B cell (primary cell): Measurements from ENCODE around the gene ZMYND15. TPM values are rescaled to one million over a fixed set of nuclear protein-coding genes. Genes with fewer than 3 reads are reported as not detected.
"Not testable (repeated sequence)": the region's sequence is repeated elsewhere in the genome, so short reads cannot be mapped to it uniquely, and the experiment has no call there.

Experiments
- ATAC-seq: fragments of 200-7000 bp; cut with Tn5 transposase; one replicate; pipeline ENCODE4 v1.10.0; 2021; ENCODE audit warnings: low read depth, mild to moderate bottlenecking, moderate number of reproducible peaks, moderate library complexity
- CTCF ChIA-PET: fragments of 350-600 bp; sonication (Branson Sonifier 250); formaldehyde crosslinking; loops from one replicate; lab custom pipeline; 2021; ENCODE audit warnings: antibody characterized with exemption, inconsistent platforms; lab: Charles Lee
- POLR2A ChIA-PET: fragments of 350-600 bp; sonication (Branson Sonifier 250); formaldehyde crosslinking; loops from one replicate; lab custom pipeline; 2021; ENCODE audit warnings: antibody characterized with exemption; lab: Charles Lee
- DNase-seq: peaks from one replicate; pipeline ENCODE4 v3.0.0; 2013
- H2AFZ ChIP-seq: 2 replicates; pipeline ENCODE4 v1.6.1; 2012; ENCODE audit warnings: mild to moderate bottlenecking, low read depth, low read length; ENCODE audit not compliant: insufficient read depth, poor library complexity, severe bottlenecking
- H3K27ac ChIP-seq, 2 donors: 1 replicate in 1 of 2; 2 replicates in 1 of 2; pipeline ENCODE4 v1.5.1; 2012 to 2013; ENCODE audit warnings: low read length in 2 of 2, mild to moderate bottlenecking in 2 of 2, moderate library complexity in 1 of 2
- H3K27me3 ChIP-seq, 4 experiments: fragments of 200-600 bp in 1 of 4; sonication (generic) in 1 of 4; replicated peaks in 1 of 4; 1 replicate in 2 of 4; 2 replicates in 2 of 4; pipeline versions ENCODE4 v1.6.1 to v1.7.0; 2013 to 2016; ENCODE audit warnings: low read length in 3 of 4, mild to moderate bottlenecking in 2 of 4, mixed read lengths in 1 of 4, moderate library complexity in 1 of 4; ENCODE audit not compliant: insufficient read depth in 4 of 4, control insufficient read depth in 3 of 4; ENCODE audit errors: control extremely low read depth in 1 of 4
- H3K36me3 ChIP-seq, 2 experiments: replicated peaks in 1 of 2; 1 replicate in 1 of 2; 2 replicates in 1 of 2; pipeline versions ENCODE4 v1.6.1 to v1.7.1; 2013; ENCODE audit warnings: low read length in 1 of 2; ENCODE audit not compliant: insufficient read depth in 2 of 2, control insufficient read depth in 1 of 2; ENCODE audit errors: control extremely low read depth in 1 of 2, extremely low read depth in 1 of 2
- H3K4me1 ChIP-seq, 2 donors: fragments of 200-600 bp in 1 of 2; sonication (generic) in 1 of 2; 1 replicate in 1 of 2; 2 replicates in 1 of 2; pipeline versions ENCODE4 v1.5.1 to v1.6.1; 2013 to 2017; ENCODE audit warnings: low read length in 2 of 2; ENCODE audit not compliant: control insufficient read depth in 2 of 2, insufficient read depth in 2 of 2
- H3K4me2 ChIP-seq: replicated peaks from 2 replicates; pipeline ENCODE3; 2012; ENCODE audit warnings: mild to moderate bottlenecking, low read depth, low read length; ENCODE audit not compliant: poor library complexity, severe bottlenecking
- H3K4me3 ChIP-seq, 5 experiments: fragments of 200-600 bp in 1 of 5; sonication (generic) in 1 of 5; 1 replicate in 3 of 5; 2 replicates in 2 of 5; pipeline versions ENCODE4 v1.5.1 to v1.7.0; 2011 to 2016; ENCODE audit warnings: low read length in 4 of 5, mild to moderate bottlenecking in 4 of 5, low read depth in 2 of 5, control low read depth in 1 of 5, moderate library complexity in 1 of 5; ENCODE audit not compliant: insufficient read depth in 1 of 5; ENCODE audit errors: control extremely low read depth in 1 of 5, extremely low read depth in 1 of 5
- H3K79me2 ChIP-seq: fragments of 200-600 bp; sonication (generic); one replicate; pipeline ENCODE4 v1.6.0; 2016; ENCODE audit warnings: low read length; ENCODE audit not compliant: control insufficient read depth, insufficient read depth
- H3K9ac ChIP-seq: fragments of 200-600 bp; sonication (generic); 2 replicates; pipeline ENCODE4 v1.6.1; 2017; ENCODE audit warnings: mild to moderate bottlenecking, low read length, moderate library complexity
- H3K9me3 ChIP-seq, 3 donors: one replicate each; pipeline versions ENCODE4 v1.6.1 to v1.7.1; 2013; ENCODE audit warnings: low read length in 2 of 3; ENCODE audit not compliant: control insufficient read depth in 2 of 3, insufficient read depth in 1 of 3; ENCODE audit errors: control extremely low read depth in 1 of 3
- H4K20me1 ChIP-seq: 2 replicates; pipeline ENCODE4 v1.6.0; 2012; ENCODE audit warnings: mild to moderate bottlenecking, low read length; ENCODE audit not compliant: insufficient read depth, control insufficient read depth, poor library complexity, severe bottlenecking
- H3K27ac Mint-ChIP-seq: one replicate; pipeline ENCODE4 v1.8.0; 2021; ENCODE audit warnings: mixed read lengths
- H3K27me3 Mint-ChIP-seq: one replicate; pipeline ENCODE4 v1.8.0; 2021; ENCODE audit warnings: mixed read lengths
- H3K4me1 Mint-ChIP-seq: one replicate; pipeline ENCODE4 v1.8.0; 2021; ENCODE audit warnings: mixed read lengths
- H3K4me3 Mint-ChIP-seq: one replicate; pipeline ENCODE4 v1.8.0; 2021; ENCODE audit warnings: mixed read lengths
- H3K9me3 Mint-ChIP-seq: one replicate; pipeline ENCODE4 v1.8.0; 2022; ENCODE audit warnings: mixed read lengths; ENCODE audit not compliant: insufficient read depth
- CTCF ChIP-seq: fragments of 200-600 bp; IDR thresholded peaks from one replicate; pipeline ENCODE4 v1.8.0; 2022; ENCODE audit warnings: antibody characterized with exemption, mild to moderate bottlenecking
- EZH2 ChIP-seq: IDR thresholded peaks from 2 replicates; pipeline ENCODE4 v1.6.1; 2012; ENCODE audit warnings: borderline replicate concordance, low read depth, mild to moderate bottlenecking, moderate library complexity, low read length; ENCODE audit not compliant: insufficient read depth, poor library complexity, severe bottlenecking
- WGBS: methylation state at CpG from one replicate; pipeline ENCODE4 v1.1.5; 2013; ENCODE audit warnings: missing lambda C conversion rate; ENCODE audit not compliant: insufficient coverage; 5-methylcytosine and 5-hydroxymethylcytosine counted together
- intact Hi-C: fragments of 100-400 bp; cut with micrococcal nuclease; formaldehyde crosslinking; loops from one replicate; pipeline ENCODE4 v1.10.0; 2022
- polyA plus RNA-seq: library from polyadenylated mRNA; depleted of rRNA; stranded (reverse); fragments of >200 nt; gene quantifications from 2 replicates; pipeline ENCODE4 v1.2.3, GENCODE V29; 2012
- total RNA-seq, 2 donors: library from RNA; stranded (reverse); fragments of 120-200 nt in 1 of 2; gene quantifications; 1 replicate in 1 of 2; 2 replicates in 1 of 2; pipeline versions ENCODE4 v1.2.3 to v1.2.4, GENCODE V29; 2013 to 2022

ZMYND15 gene
- total and polyA plus RNA-seq, 2 donors (not counting 1 experiment from before 2014, with no cell fraction given), result 0.72 to 2.5 TPM

DNA sequence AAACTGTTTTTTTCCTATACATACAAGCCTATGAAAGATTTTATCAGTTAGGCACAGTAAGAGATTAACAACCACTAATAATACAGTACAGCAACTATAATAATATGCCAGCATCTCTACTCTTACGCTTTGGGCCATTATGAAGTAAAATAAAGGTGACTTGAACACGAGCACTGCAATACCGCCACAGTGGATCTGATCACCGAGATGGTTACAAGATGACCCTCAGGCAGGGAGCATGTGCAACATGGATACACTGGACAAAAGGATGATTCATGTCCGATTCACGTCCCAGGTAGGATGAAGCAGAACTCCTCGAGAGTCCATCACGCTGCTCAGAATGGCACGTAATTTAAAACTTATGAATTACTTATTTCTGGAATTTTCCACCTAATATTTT lies 46.2 kb upstream of the ZMYND15 start:
- H3K79me2 ChIP-seq, result peaks cover 75% of the 10 kb centered on the region
- no peaks in the 10 kb centered on the region for H3K27me3 ChIP-seq
- Mint-ChIP-seq H3K4me3 (no peak overlapping the region), H3K4me1 (peaks cover 14% of the 10 kb centered on the region), H3K27ac (no peak overlapping the region), H3K9me3 (no peaks in the 10 kb centered on the region), H3K27me3 (no peaks in the 10 kb centered on the region)
- ChIA-PET POLR2A (no interaction called here), CTCF (no interaction called here)
- no peak overlapping the region for H2AFZ ChIP-seq
- ATAC-seq (no peak), DNase-seq (no peak)
- WGBS, result 67% methylated on average over 3 of the region's 9 CpGs
- intact Hi-C loops, result no loop called here
- H3K36me3 ChIP-seq, result peaks cover 0 to 27% of the 10 kb centered on the region in 2 experiments
- no peak overlapping the region for H3K4me2 ChIP-seq
- H4K20me1 ChIP-seq, result peaks cover 30% of the 10 kb centered on the region
- no peaks in the 10 kb centered on the region for H3K4me1 ChIP-seq
- no peak overlapping the region for H3K4me3 ChIP-seq
- H3K9ac ChIP-seq, result no peak overlapping the region
- H3K9me3 ChIP-seq, result no peaks in the 10 kb centered on the region
- TF ChIP-seq CTCF (no peak), EZH2 (no peak)
- no peak overlapping the region for H3K27ac ChIP-seq

- ChIA-PET CTCF (no interaction called here), POLR2A (interaction anchor here (0.7 kb wide), 1 partner anchor 59 kb away, joined by 5 read pairs; no protein-coding TSS in a partner anchor)
- no peak for TF ChIP-seq CTCF
- TF ChIP-seq EZH2, result no peak
- Histone ChIP-seq H3K4me1 (no peaks in the 10 kb centered on the region), H3K36me3 (peaks cover 0 to 6% of the 10 kb centered on the region in 2 experiments), H3K27ac (peak overlapping the region in 1 of 2 donors; percentile 15), H3K79me2 (peaks cover 71% of the 10 kb centered on the region), H3K9me3 (no peaks in the 10 kb centered on the region), H3K9ac (no peak overlapping the region), H2AFZ (no peak overlapping the region), H4K20me1 (peaks cover 20% of the 10 kb centered on the region), H3K4me3 (no peak overlapping the region), H3K27me3 (no peaks in the 10 kb centered on the region), H3K4me2 (peak overlapping the region; percentile 1)
- ATAC-seq (peak; percentile 33), DNase-seq (peak; percentile 32)
- H3K27me3 Mint-ChIP-seq, result no peaks in the 10 kb centered on the region
- no peaks in the 10 kb centered on the region for H3K9me3 Mint-ChIP-seq
- intact Hi-C loops, result no loop called here
- peak overlapping the region; percentile 72 for H3K27ac Mint-ChIP-seq
- peaks cover 14% of the 10 kb centered on the region for H3K4me1 Mint-ChIP-seq
- H3K4me3 Mint-ChIP-seq, result peak overlapping the region; percentile 36
- WGBS, result 47% methylated on average over 4 of the region's 6 CpGs
Measured at GRCh38 chr17:4696437-4696805, 43.2 kb upstream of the ZMYND15 start.

- CTCF ChIA-PET, result interaction anchor here (0.6 to 0.7 kb wide), 3 partner anchors 133 to 378 kb away, joined by 3 to 4 read pairs (median 4); no protein-coding TSS in a partner anchor
- H3K27ac ChIP-seq, result not testable (repeated sequence)
Measured at GRCh38 chr17:4699401-4700056, 40.1 kb upstream of the ZMYND15 start.

More at GRCh38 chr17:4699401-4700056, 40.1 kb upstream of the ZMYND15 start:
- WGBS, result 80% methylated on average over 5 of the region's 13 CpGs
- peaks cover 35% of the 10 kb centered on the region for H3K4me1 Mint-ChIP-seq
- H3K36me3 ChIP-seq, H3K4me2 ChIP-seq, H4K20me1 ChIP-seq, ATAC-seq, H3K4me3 Mint-ChIP-seq, H3K27ac Mint-ChIP-seq, POLR2A ChIA-PET, H3K9me3 Mint-ChIP-seq, H3K27me3 ChIP-seq, H3K27me3 Mint-ChIP-seq, H2AFZ ChIP-seq, H3K4me3 ChIP-seq, H3K9ac ChIP-seq, DNase-seq, H3K9me3 ChIP-seq: not testable (repeated sequence)
- intact Hi-C loops, result loop anchor here (10.0 kb wide), 1 partner anchor 135 kb away; the partner anchor contains the start of gene GGT6
- peaks cover 8 to 13% of the 10 kb centered on the region in 2 donors for H3K4me1 ChIP-seq
- peaks cover 67% of the 10 kb centered on the region for H3K79me2 ChIP-seq
